GM18502 (cell line): ENCODE measurements around the gene BCL11A.

Experiments
- ATAC-seq: cut with Tn5 transposase; IDR thresholded peaks from one replicate; pipeline ENCODE4 v1.9.1; 2021; ENCODE audit warnings: mild to moderate bottlenecking; ENCODE audit not compliant: unreplicated experiment, poor library complexity

BCL11A gene

DNA sequence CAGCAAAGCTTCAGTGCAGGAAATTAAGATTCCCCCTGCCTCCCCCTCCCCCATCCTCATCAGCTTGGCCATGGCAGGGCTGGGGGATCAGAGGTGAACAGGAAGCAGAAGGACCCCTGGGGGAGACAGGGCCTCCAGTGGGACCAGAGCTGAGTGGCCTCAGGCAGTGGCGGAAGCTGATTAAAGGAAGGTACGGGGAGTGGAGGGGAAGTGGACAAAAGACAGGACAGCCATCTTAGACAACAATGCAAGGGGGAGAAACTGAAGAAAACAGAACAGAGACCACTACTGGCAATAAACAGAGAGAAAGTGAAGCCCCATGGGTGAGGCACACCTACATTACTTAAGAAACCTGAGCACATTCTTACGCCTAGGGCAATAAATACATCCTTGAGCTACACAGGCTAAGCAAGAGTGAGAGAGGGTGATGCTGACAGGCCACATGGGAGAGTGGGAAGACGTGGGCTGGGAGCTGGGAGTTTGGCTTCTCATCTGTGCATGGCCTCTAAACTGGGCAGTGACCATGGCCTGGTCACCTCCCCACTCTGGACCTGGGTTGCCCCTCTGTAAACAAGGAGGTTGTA is 59.6 kb downstream of the BCL11A start:
- no peak for ATAC-seq

DNA sequence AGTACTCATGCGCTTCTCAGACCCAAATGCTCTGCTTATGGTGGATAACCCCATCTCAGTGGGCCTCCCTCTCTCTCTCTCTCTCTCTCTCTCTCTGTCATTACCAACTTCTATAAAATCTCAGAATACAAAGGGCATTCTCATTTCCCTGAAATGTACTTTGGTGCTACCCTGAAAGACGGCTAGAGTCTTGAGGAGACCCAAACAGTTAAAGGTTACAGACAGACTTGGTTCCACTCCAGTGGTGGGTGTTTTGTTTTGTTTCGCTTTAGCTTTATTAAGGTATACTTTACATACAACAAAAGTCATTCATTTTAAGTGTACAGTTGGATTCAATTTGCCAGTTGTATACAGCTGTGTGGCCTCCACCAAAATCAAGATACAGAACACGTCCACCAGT is 60.9 kb downstream of the BCL11A start:
- ATAC-seq, result peak; percentile 44

DNA sequence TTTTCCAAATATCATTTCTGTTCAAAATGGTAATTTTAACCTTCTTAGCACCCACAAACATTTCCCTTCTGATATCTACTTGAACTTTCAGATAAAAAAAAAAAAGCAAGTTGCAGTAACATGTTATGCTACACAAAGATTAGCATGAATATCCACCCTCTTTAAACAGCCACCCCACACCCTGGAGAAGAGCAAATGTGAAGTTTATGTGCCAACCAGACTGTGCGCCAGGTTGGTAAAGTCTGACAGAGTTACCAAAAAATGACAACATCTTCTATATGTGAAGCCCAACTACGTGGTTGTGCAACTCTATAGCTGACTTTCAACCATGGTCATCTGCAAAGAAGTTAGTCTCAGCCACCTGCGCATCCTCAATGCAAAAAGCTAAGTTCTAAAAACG is 62.6 kb downstream of the BCL11A start:
- no peak for ATAC-seq

DNA sequence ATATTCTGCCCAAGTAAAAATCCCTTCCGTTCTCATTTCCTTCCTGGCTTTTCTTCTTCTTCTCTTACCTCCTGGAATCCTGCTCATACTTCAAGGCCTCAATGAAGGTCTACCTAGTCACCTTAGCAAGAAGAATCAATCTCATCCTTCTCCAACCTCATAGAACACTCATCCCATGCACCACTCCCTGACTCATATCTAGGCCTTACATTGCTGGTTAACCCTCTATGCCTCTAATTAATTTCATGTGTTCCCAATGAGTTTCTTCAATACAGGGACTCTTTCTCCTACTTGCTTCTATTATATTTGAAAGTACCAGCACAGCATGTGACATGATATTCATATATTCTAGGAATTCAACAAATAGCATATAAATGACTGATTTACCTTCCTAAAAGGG is 63.0 kb downstream of the BCL11A start:
- ATAC-seq, result no peak

DNA sequence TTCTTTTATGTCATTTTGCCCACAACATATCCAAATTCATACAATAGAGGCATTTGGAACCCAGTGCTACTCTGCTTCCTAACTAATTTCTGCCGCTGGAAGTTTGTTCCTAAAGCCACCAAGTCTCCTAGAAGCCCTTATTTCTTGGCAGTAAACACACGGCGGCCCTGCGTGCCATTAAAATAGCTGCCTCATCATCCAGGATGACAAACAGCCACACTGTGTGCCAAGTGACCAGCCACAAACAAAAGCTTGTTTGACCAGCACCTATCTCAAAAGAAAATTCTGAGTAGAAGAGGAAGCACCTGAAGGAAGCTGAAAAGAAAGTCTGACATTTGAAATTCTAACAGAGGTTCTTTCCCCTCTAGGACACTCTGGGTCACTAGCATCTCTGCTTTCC is 64.2 kb downstream of the BCL11A start:
- no peak for ATAC-seq

DNA sequence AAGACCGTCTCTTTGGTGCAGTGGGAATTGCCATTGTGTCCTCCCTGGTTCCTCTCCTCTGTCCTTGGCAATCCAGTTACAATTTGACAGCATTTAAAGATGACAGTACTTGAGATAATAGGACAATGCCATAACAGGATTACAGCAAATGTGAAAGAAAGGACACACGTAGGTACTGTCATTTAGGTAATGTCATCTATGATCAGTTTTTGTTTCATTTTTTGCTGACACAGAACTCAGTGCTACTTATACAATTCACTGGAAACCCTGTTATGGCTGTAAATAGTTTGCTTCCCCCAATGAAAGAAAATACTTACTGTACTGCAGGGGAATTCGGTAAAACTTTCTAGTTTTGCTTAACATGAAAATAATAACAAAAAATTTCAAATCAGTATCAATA is 65.2 kb downstream of the BCL11A start:
- ATAC-seq, result peak; percentile 63

DNA sequence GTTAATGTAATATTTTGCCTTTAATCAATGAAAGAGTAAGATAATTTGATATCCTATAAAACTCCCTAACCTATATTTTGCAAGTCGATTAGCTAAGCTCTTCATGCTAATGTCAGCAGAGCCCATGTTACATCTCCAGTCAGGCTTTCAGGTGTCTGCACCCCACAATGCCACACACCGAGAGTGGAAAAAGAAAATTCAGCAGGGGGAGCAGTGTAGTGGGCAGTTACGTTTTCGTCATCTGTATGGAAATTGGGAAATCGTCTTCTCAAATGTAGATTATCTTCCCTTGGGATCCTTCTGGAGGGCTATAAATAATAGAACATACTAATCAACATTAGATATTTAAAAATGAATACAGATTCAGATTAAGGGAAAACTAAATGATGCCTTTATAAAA is 66.3 kb downstream of the BCL11A start:
- no peak for ATAC-seq

DNA sequence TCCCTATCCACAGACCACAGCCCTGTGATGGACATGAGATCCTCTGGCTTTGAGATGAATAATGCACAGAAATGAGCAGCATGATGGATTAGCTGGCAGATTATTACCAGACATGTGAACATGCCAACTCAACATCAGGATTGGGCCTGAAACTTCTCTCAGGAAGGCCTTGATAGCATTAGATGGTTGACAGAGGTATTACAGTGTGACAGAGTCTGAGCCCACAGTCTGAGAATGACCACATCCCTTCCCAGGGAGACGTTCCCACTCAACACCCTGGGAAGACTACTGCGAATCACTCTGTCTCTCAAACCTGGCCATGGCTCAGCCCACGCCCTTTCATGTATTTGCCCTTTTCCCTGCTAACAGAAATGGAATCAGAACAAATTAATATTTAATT is 66.9 kb downstream of the BCL11A start:
- no peak for ATAC-seq

DNA sequence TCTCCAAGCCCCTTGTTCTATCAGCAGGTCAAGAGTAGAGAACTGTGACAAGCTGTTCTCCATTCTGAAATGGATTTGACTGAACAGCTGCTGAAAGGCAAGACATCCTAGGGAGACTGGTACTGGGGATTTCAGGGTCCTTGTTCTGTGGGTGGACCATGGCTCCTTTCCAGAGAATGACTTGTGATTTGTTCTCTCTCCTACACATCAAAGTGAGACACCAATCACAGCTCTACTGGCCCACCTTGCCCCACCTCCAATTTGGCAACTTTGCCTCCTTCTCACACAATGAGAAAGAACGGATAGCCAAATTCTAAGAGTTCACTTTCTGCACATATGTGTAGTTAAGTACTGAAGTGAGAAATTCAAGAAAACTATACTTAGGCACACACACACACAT is 67.4 kb downstream of the BCL11A start:
- ATAC-seq, result no peak

DNA sequence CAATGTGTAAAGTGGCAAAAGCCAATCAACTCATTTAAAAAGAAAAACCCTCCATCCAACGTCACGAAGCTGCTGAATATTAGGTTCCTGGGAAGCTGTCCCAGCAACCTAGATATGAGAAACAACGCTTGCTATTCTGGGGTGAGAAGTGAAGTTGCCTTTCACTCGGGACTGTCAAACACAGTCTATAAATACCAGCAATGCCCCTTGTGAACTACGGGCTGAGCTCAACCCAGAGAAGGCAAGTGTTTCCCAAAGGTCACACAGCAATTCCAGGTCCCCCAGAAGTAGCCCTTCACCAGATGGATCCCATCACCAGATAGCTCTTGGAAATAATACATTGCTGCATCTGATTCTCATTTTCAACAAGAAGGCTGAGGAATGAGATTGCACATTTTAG is 67.9 kb downstream of the BCL11A start:
- no peak for ATAC-seq

DNA sequence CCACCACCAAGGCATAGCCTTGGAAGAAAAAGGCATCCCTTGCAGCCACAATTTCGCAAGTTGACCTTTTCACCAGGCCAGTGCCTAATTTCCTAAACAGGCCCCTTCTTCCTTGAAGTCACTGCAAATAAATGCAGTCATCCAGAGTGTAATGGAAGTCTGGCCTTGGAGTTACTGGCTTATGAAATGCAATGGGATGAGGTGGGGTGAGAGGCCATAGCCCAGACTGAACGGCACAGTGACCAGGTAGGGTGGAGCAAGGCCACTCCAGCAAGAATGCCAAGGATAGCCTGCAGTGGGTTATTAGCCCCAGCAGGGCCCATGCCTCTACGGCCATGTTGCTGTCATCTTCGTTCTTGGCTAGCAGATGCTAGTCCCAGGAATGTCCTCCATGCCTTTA is 68.4 kb downstream of the BCL11A start:
- no peak for ATAC-seq

DNA sequence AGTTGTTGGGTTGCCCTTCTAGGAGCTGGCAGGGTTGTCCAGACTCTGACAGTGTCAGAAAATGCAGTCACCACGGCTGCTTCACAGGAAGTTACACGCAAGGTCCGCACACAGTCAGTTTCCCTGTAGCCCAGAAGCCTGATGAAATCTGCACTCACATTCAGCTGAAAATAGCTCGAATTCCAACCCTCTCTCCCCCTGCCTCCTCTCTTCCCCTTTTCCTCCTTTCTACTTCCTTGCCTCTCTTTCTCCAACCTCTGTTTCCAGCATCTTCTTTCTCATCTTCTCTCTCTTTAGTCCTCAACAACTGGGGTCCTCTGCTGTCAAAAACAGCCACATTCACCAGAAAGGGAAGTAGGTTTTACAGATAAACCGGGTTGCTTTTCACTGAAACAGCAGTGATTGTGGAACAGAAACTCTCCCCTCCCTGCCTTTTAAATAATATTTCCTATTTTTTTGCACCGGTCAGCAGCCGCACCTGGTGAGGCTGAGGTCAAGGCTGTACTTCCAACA is 69.3 kb downstream of the BCL11A start:
- peak; percentile 53 for ATAC-seq

DNA sequence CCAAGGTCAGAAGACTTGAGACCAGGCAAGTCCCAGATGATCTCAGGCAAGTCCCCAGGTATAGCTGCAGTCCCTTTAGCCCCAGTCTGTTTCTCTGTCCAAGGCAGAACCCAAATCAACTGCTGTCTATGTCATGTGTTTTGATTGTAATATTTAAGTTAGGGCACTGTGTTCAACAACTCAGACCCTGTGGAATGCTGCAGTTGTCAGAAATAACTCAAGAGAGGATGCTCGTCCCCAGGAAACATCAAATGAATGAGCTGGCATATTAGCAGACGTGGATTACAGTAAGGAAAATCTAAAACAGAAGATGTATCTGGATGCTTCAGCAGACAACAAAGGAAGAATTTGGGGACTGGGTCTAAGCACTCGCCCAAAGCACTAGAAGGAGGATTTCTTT is 70.1 kb downstream of the BCL11A start:
- ATAC-seq, result no peak

DNA sequence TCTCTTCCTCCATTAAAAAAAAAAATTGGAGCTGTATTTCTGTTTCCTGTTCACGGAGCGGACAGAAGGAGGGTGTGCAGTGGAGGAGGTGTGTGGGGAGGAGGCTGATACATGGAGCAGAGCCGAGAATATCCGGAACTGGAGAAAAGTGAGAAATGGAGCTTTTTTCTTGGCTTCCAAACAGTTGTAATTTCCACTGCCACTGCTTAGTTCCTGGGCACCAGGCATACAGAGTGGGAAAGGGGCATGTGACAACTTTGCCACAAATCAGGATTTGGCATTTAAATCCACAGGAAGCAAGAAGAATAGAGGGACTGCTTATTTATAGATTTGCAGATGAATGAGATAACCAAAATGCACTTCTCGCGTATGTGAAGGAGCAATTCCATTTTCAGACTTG is 71.2 kb downstream of the BCL11A start:
- ATAC-seq, result no peak

DNA sequence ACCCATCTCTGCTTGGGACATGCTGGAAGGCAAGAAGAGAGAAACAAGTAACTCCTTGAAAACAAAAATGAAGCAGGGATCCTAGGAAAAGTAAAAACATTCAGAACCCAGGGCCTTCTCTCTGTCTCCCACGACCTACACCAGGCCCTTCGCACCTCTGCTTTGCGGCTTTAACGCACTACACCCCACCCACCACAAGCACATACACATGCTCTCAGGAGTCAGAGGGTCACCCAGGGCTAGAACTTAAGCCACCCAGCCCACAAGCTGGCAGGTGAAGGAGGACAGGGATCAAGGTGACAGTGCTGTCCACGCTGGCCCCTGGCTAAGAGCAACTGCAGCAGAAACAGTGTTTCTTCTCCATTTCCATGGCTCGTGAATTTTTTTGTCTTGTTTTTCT is 72.2 kb downstream of the BCL11A start:
- no peak for ATAC-seq

DNA sequence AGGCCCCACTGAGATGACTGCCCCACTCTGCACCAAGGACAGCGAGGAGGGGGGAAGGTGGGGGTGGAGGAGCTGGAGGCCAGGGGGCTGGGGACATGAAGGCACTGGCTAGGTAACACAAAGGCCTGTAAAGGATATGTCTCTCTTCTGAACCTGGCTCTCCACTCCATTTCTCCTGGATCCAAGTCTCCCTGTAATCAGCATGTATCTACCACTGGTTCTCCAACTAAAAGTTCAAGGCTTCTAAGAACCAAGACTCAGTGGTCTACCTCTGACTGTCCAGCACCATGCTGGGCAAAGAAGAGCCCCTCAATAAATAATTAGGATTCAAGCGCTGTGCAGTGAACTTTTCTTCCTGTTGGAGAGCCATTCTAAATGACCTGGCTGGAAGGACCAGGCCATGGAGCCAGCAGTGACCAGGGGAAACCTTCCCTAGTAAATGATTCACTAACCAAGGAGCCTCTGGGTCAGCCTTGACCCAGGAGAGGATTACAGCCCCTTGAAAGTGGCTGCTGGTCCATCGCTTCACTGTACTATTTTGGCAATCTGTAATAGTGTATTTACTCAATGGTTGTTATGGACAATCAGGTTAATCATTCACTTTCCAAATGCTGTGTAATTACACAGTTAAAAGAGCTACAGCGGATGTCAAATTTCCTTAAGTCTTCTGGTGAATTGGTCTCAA is 73.2 kb downstream of the BCL11A start:
- ATAC-seq, result no peak

DNA sequence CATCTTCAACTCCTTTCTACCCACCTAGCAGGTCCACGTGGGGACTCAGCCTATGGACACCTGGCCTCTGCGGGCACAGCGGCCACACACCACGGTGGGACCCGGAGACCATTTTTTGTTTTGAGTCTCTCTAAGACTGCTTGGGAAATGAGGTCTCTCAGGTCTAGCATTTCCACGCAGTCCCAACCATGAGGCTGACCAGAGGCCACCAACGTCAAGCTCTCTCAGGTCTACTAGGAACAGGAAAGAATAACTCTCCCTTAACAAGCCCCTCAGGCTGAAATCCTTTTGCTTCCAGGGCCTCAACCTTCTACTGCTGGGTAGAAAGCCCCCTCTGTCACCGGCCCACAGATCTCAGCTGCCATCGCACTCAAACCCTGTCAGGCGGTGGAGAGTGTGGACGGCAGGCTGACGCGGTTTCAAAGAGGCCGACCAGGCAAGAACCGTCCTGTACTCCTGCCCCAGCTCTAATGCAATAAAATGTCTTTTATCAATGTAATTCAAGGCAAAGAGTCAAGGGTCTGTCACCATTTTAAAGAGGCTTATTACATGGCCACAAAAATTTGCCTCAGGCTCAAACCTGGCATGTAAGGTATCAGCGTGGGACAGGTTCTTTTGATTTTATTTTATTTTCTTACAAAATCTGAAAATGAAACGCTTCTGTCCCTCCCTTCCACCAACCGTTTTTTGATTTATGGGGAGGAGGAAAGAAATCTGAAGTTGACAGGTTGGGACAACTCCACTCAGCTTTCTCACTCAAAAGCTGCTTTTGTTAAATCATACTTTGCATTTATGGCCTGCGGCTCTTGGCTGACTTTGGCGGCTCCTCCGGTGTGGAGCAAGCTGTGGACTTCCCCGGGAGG is 74.0 kb downstream of the BCL11A start:
- ATAC-seq, result no peak

DNA sequence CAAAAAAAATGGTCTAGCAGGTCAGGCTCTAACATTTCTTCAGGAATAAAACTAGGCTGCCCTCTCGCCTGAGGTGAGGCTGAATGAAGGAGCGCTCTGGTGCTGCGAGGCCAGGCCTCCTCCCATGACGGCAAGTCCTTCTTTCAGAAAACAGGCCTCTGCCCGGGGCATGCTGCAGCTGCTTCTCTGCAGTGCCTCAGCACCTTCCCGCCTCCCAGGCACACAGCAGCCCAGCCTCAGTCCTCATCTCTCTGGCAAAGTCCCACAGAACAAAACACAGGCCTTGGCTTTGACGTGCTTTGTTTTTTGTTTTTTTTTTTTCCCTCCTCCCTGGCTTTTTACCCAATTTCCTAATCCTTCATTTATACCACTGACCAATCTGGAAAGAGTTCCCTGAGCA is 74.8 kb downstream of the BCL11A start:
- no peak for ATAC-seq

DNA sequence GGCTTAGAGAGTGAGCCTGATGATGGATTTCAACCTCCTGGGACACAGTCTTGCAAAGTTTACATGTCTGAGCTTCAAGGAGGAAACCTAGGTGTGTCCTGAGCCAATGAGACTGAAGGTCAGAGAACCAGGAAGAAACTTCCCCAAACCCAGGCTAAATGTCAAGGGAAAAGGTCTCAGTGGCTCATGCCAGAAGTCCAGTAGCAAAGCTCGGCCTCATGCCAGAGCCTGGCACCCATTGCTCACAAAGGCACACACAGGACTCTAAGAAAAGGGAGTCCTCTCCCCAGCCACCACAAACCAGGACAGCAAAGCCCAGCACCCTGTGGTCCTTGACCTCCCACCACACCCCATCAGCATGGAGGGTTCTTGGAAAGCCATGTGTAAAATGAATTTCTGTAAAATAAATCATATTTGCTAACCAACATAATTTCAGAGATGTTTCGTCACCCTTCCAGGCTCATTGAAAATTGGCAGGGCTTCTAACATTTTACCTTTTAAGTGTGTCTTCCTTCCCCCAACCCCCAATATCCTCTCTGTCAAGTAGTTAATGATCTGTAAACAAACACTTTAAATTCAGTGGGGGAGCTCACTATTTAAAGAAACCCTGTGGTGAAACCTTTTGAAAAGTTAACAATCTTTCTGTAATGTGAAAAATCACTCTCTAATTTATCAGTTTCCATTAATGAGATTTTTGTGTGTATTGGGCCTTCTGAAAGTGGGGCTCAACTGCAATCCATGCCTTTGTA is 77.1 kb downstream of the BCL11A start:
- no peak for ATAC-seq

DNA sequence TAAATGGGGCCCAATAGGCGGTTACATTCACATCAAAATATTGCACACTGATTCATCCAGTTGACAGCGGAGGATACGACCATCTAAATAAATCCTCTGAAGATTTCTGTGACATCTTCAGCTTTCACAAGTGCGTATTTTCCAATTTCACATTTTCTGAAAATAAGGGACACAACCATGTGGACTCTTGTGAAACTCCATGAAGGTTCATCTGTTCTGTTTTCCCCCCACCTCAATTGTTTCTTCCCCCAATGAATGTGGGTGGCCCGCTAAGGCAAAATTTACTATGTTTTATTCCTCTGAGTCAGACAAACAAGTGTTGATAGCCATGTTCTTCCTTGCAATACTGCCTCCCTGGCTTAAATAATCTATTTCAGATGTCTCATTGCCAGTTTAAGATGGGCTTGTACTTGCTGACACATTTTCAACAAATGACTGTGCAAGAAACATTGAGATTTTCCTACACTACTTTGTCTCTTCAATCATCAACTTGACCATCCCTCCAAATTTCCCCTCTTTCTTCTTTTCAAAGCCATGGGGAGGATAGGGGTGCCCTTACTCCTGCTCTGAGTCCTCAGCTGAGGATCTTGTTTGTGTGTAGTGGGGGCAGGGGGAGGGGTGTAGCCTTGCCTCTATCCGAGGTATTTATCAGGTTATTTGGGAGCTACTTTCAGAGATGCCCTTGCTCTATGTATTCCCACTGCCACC is 78.2 kb downstream of the BCL11A start:
- ATAC-seq, result no peak
